ENCODE data around the gene INHA. TPM values are rescaled to one million over a fixed set of nuclear protein-coding genes. Genes with fewer than 3 reads are reported as not detected.
A peak's percentile ranks its signal among the peaks of the same experiment; 100 is the strongest.

The INHA gene
- total RNA-seq, 1 donor from 2014 or later: 3.7 TPM

DNA sequence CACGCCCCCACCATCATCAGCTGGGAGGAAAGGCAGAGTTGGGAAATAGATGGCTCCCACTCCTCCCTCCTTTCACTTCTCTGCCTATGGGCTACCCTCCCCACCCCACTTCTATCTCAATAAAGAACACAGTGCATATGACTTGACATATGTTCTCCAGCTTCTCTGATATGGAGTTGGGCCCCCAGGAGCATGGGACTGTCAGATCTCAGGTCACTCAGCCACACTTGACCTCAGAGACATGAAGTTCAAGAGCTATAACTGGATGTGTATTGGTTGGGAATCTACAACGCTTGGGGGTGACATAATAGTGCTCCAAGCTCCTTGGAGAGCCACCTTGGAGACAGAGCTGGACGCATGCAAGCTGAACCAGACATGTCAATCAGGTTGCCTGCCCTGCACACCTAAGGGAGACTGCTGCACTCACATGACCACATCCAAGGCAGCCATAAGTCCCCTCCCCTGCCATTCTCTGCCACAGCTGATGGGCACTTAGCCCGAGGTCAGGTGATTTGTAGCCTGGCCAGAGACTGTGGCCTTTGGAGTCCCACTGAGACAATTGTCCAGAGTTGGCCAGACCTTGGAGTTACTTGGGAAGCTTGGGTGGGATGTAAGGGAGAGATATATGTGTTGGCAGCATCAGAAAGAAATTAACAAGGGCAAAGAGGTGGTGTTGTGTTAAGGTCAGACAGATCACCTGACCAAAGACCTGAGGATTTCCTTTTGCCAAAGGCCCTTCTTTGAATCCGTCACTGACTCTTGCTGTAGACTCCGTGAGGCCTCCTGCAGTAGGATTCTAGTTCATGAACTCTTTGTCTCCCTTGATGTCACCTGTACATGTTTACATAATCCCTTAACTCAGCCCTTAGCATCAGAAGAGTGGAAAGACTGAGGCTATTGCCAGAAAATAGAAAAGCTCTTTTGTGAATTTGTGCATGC lies 3.7 kb downstream of the INHA start:
- DNase-seq (ENCODE audit: low spot score in 2 of 2, unreplicated experiment in 2 of 2): no peak
- H3K4me1 Mint-ChIP-seq: peaks cover 34% of the 10 kb centered on the region
- no peaks in the 10 kb centered on the region for H3K36me3 Mint-ChIP-seq
- H3K27me3 Mint-ChIP-seq (ENCODE audit: low read depth): no peaks in the 10 kb centered on the region
- TF ChIP-seq, protein P1, sequence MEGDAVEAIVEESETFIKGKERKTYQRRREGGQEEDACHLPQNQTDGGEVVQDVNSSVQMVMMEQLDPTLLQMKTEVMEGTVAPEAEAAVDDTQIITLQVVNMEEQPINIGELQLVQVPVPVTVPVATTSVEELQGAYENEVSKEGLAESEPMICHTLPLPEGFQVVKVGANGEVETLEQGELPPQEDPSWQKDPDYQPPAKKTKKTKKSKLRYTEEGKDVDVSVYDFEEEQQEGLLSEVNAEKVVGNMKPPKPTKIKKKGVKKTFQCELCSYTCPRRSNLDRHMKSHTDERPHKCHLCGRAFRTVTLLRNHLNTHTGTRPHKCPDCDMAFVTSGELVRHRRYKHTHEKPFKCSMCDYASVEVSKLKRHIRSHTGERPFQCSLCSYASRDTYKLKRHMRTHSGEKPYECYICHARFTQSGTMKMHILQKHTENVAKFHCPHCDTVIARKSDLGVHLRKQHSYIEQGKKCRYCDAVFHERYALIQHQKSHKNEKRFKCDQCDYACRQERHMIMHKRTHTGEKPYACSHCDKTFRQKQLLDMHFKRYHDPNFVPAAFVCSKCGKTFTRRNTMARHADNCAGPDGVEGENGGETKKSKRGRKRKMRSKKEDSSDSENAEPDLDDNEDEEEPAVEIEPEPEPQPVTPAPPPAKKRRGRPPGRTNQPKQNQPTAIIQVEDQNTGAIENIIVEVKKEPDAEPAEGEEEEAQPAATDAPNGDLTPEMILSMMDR (IDR thresholded peaks at IDR 0.05; ENCODE audit: unreplicated experiment): no peak
- H3K4me3 Mint-ChIP-seq: no peak overlapping the region
- H3K27ac Mint-ChIP-seq: no peak overlapping the region
- H3K9me3 Mint-ChIP-seq: no peaks in the 10 kb centered on the region

DNA sequence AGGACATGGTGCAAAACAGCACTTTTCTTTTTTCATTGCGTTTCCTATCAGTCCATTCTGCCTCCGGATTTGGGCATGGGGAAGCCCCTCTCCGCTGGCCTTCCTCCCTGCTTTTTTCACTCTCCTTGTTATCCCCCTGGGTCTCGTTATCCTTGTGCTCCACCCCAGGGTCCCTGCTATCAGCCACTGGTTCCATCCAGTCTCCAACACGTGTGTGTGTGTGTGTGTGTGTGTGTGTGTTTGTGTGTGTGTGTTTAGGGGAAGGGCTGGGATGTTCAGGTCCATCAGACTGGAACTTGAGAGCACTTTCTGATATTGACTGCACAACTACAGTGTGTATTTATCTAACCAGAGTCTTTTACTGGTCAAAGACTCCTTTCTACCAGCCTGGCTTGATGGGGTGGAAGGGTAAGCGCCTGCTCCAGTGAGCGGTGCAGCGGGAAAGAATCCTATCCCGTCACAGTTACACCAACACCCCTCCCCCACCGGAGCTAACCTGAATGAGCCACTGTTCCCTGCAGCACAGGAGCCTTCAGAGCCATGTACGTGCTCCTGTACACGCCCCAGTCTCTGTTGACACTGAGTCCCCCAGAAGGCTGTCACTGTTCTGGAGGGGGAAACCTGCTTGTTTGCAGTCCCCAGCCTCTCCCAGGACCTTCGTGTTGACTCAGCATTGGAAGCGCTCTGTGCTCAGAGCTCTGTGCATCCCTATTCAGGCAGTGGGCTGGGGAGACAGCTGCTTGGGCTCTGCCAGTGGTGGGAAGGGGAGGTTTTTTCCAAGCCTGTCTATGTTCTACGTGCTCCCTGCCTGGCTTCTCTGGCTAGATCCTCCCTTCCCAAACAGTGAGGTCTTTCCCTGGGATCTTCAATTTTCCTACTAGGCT lies 4.6 kb downstream of the INHA start:
- H3K27me3 Mint-ChIP-seq (ENCODE audit: low read depth): no peaks in the 10 kb centered on the region
- DNase-seq (ENCODE audit: low spot score in 2 of 2, unreplicated experiment in 2 of 2): peak in 1 of 2 experiments; percentile 49
- H3K36me3 Mint-ChIP-seq: no peaks in the 10 kb centered on the region
- TF ChIP-seq, protein P1 (IDR thresholded peaks at IDR 0.05; ENCODE audit: unreplicated experiment): no peak
- H3K4me3 Mint-ChIP-seq: peak overlapping the region; percentile 18
- H3K9me3 Mint-ChIP-seq: no peaks in the 10 kb centered on the region
- H3K27ac Mint-ChIP-seq: peak overlapping the region; percentile 82
- H3K4me1 Mint-ChIP-seq: peaks cover 33% of the 10 kb centered on the region

DNA sequence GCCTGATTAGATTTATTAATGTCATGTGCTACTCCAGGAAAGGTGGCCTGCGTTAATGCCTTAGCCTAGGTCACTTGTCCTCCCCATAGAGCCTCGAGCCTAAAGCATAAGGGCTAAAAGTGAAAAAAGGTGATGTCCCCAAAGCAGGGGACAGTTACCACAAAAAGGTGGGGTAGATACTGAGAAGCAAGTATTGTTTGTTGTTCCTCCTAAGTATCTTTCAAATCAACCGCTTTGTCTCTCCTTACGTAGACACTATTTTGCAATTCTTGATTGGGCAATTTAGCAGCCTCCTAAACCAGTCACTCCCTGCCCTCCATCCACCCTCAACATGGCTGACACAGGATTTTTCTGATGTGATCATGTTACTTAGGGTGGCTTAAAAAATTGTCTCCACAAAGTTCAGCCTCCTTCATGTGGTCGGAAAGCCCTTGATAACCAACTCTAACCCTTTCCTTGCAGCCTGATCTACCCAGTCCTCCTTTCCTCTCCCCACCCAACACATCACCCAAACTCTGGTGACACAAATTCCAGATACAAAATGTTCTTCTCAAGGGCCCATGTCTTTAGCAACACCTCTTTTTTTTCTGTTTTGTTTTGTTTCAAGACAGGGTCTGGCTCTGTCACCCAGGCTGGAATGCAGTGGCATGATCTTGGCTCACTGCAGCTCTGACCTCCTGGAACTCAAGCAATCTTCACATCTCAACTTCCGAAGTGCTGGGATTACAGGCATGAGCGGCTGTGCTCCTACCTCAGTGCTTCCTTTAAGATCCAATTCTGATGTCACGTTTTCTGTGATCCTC lies 6.9 kb downstream of the INHA start:
- H3K9me3 Mint-ChIP-seq: no peaks in the 10 kb centered on the region
- H3K36me3 Mint-ChIP-seq: no peaks in the 10 kb centered on the region
- no peaks in the 10 kb centered on the region for H3K27me3 Mint-ChIP-seq (ENCODE audit: low read depth)
- DNase-seq (ENCODE audit: low spot score in 2 of 2, unreplicated experiment in 2 of 2): no peak
- TF ChIP-seq, protein P1 (IDR thresholded peaks at IDR 0.05; ENCODE audit: unreplicated experiment): no peak
- H3K4me3 Mint-ChIP-seq: no peak overlapping the region
- H3K27ac Mint-ChIP-seq: no peak overlapping the region
- peaks cover 25% of the 10 kb centered on the region for H3K4me1 Mint-ChIP-seq

DNA sequence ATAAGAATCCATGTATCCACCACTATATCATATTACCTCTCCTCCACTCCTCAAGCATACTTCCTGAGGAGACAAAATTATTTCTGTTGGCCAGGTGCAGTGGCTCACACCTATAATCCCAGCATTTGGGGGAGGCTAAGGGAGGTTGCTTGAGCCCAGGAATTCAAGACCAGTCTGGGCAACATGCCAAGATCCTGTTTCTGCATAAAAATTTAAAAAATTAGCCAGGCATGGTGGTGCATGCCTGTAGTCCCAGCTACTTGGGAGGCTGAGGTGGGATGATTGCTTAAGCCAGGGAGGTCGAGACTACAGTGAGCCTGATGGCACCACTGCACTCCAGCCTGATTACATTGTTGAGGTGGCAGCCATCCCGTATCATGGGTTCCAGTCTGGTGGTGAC lies 9.2 kb downstream of the INHA start:
- TF ChIP-seq, protein P1 (IDR thresholded peaks at IDR 0.05; ENCODE audit: unreplicated experiment): no peak
- Mint-ChIP-seq H3K4me1 (peaks cover 24% of the 10 kb centered on the region), H3K9me3 (no peaks in the 10 kb centered on the region), H3K4me3 (no peak overlapping the region), H3K36me3 (no peaks in the 10 kb centered on the region), H3K27ac (no peak overlapping the region), H3K27me3 (ENCODE audit: low read depth) (no peaks in the 10 kb centered on the region)
- DNase-seq (ENCODE audit: low spot score in 2 of 2, unreplicated experiment in 2 of 2): no peak

DNA sequence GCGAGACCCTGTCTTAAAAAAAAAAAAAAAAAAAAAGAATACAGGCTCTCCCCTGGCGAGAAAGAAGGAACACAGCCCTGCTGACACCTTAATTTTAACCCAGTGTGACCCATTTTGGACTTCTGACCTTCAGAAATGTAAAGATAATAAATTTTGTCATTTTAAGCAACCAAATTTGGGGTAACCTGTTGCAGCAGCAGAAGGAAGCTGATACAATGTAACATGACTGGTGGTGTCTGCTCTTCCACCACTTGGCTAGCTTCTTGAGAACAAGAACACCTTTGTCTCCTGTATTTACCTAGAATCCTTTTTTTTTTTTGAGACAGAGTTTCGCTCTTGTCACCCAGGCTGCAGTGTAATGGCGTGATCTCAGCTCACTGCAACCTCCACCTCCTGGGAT lies 19.0 kb downstream of the INHA start:
- TF ChIP-seq, protein P1 (IDR thresholded peaks at IDR 0.05; ENCODE audit: unreplicated experiment): no peak
- H3K27me3 Mint-ChIP-seq (ENCODE audit: low read depth): no peaks in the 10 kb centered on the region
- no peak overlapping the region for H3K27ac Mint-ChIP-seq
- no peaks in the 10 kb centered on the region for H3K9me3 Mint-ChIP-seq
- H3K36me3 Mint-ChIP-seq: no peaks in the 10 kb centered on the region
- no peak for DNase-seq (ENCODE audit: low spot score in 2 of 2, unreplicated experiment in 2 of 2)
- peaks cover 34% of the 10 kb centered on the region for H3K4me1 Mint-ChIP-seq
- H3K4me3 Mint-ChIP-seq: no peak overlapping the region

Data from mesothelial cell of epicardium (in vitro differentiated cells).